ENCODE data around the gene ZNRF1.
"Not testable (repeated sequence)": the region's sequence is repeated elsewhere in the genome, so short reads cannot be mapped to it uniquely, and the experiment has no call there.

ZNRF1 gene

GRCh38 chr16:75003931-75004330 lies 5.1 kb downstream of the ZNRF1 start:
- DNase-seq, result peak; percentile 61

GRCh38 chr16:75004460-75004859 lies 5.6 kb downstream of the ZNRF1 start:
- DNase-seq, result no peak

- DNase-seq, result no peak
Measured at GRCh38 chr16:75005697-75006096, 6.9 kb downstream of the ZNRF1 start.

GRCh38 chr16:75007443-75007842 lies 8.6 kb downstream of the ZNRF1 start:
- no peak for DNase-seq

- DNase-seq, result no peak
Measured at GRCh38 chr16:75010427-75010826, 11.6 kb downstream of the ZNRF1 start.

GRCh38 chr16:75011634-75012307 lies 12.9 kb downstream of the ZNRF1 start:
- DNase-seq, result no peak

- no peak for DNase-seq
Measured at GRCh38 chr16:75012380-75013081, 13.7 kb downstream of the ZNRF1 start.

GRCh38 chr16:75013123-75013522 lies 14.3 kb downstream of the ZNRF1 start:
- DNase-seq, result not testable (repeated sequence)

GRCh38 chr16:75014318-75014717 lies 15.5 kb downstream of the ZNRF1 start:
- no peak for DNase-seq

- not testable (repeated sequence) for DNase-seq
Measured at GRCh38 chr16:75016451-75017081, 17.7 kb downstream of the ZNRF1 start.

- DNase-seq, result no peak
Measured at GRCh38 chr16:75017670-75018525, 19.1 kb downstream of the ZNRF1 start.

- no peak for DNase-seq
Measured at GRCh38 chr16:75019007-75019406, 20.2 kb downstream of the ZNRF1 start.

- no peak for DNase-seq
Measured at GRCh38 chr16:75019586-75019985, 20.8 kb downstream of the ZNRF1 start.

- DNase-seq, result no peak
Measured at GRCh38 chr16:75021410-75021809, 22.6 kb downstream of the ZNRF1 start.

- DNase-seq, result no peak
Measured at GRCh38 chr16:75022567-75022966, 23.7 kb downstream of the ZNRF1 start.

GRCh38 chr16:75023009-75023408 lies 24.2 kb downstream of the ZNRF1 start:
- DNase-seq, result no peak

- no peak for DNase-seq
Measured at GRCh38 chr16:75024182-75024581, 25.4 kb downstream of the ZNRF1 start.

- no peak for DNase-seq
Measured at GRCh38 chr16:75024594-75024993, 25.8 kb downstream of the ZNRF1 start.

- DNase-seq, result no peak
Measured at GRCh38 chr16:75025761-75026160, 26.9 kb downstream of the ZNRF1 start.

GRCh38 chr16:75026239-75026891 lies 27.5 kb downstream of the ZNRF1 start:
- DNase-seq, result not testable (repeated sequence)

- no peak for DNase-seq
Measured at GRCh38 chr16:75026892-75027391, 28.1 kb downstream of the ZNRF1 start.

- DNase-seq, result no peak
Measured at GRCh38 chr16:75027520-75028300, 28.9 kb downstream of the ZNRF1 start.
